HG03575 (cell line): ENCODE data around the gene RPRD1B.
A peak's percentile ranks its signal among the peaks of the same experiment; 100 is the strongest.

ENCODE experiments used
- ATAC-seq: cut with Tn5 transposase; IDR thresholded peaks from one replicate; pipeline ENCODE4 v1.9.1; 2021; ENCODE audit not compliant: unreplicated experiment, insufficient number of reproducible peaks, low FRiP score; ENCODE audit errors: extremely low read depth

The RPRD1B gene, protein sequence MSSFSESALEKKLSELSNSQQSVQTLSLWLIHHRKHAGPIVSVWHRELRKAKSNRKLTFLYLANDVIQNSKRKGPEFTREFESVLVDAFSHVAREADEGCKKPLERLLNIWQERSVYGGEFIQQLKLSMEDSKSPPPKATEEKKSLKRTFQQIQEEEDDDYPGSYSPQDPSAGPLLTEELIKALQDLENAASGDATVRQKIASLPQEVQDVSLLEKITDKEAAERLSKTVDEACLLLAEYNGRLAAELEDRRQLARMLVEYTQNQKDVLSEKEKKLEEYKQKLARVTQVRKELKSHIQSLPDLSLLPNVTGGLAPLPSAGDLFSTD

DNA sequence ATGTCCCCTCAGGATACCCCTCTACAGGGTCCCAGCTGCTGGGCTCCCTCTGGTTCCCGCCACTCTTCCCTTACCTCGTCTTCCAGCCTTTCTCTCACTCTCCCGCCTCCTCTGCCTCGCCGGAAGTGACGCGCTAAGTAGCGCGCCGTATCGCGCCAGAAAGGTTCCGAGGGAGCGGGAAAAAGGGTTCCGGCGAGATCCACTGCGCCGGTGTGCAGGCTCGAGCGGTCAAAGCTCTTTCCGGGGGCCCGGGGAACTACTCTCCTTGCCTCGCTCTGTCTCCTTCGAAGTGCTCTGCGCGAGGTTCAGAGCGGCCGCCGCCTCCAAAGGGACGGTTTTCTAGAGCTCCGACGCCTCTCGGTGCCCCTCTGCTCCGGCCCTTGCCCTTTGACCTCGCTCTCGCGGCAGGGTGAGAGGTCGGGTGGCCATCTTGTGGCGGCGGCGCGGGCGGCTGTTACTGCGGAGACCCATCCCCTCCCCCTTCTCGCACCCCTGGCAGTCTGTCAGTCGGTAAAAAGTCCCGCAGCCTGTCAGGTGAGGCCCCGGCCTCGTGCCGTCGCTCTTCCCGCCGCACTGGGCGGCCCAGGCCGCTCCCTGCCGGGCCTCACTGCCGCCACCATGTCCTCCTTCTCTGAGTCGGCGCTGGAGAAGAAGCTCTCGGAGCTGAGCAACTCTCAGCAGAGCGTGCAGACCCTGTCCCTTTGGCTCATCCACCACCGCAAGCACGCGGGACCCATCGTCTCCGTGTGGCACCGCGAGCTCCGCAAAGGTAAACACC is at the start of gene RPRD1B, which contains the start of gene TTI1:
Gene RPRD1B, plus strand, starts transcription at position 417 of the 778 bp plus-strand sequence. Its CDS starts 202 bp downstream, at position 619.
Gene TTI1, minus strand, starts transcription at position 127 of the 778 bp plus-strand sequence. CDS start 19,640 bp downstream, outside the sequence.
- ATAC-seq = no peak

- ATAC-seq = no peak
Measured at GRCh38 chr20:37984018-37984785, 49.3 kb upstream of the RPRD1B start.

- ATAC-seq = no peak
Measured at GRCh38 chr20:37986044-37986858, 47.3 kb upstream of the RPRD1B start.

DNA sequence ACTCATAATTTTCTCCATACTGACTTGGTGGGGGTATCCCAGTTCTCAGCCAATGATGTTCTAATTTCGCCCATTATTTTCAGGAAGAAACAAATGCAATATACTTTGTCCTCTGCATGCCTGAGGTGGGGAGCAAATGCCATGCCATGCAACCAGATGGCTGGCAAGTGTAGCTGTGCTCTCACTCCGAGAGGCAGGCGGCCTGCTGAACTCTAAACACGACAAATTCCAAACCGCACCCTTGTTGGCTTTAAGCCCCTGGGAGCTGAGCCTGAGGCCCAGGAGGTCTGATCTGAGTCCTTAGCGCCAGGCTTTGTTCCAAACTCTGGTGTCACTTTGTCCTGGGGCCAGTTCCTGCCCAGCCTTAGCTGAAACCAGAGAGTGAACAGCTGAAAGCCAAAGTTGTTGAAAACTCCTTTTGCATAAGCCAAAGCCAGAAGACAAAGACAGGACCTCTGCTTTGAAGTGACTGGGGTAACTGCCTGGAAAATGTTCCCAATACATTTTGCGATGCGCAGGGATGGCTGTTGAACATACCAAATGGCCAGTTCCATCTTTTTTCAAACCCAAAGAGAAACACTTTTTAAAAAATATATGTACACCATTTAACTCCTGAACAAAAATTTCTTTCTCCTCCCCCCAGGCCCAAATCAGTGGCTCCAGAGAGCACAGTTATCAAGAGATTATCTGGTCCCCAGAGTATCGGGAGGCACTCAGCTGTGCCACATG is 46.5 kb upstream of the RPRD1B start:
- no peak for ATAC-seq

- no peak for ATAC-seq
Measured at GRCh38 chr20:37987602-37988290, 45.8 kb upstream of the RPRD1B start.

DNA sequence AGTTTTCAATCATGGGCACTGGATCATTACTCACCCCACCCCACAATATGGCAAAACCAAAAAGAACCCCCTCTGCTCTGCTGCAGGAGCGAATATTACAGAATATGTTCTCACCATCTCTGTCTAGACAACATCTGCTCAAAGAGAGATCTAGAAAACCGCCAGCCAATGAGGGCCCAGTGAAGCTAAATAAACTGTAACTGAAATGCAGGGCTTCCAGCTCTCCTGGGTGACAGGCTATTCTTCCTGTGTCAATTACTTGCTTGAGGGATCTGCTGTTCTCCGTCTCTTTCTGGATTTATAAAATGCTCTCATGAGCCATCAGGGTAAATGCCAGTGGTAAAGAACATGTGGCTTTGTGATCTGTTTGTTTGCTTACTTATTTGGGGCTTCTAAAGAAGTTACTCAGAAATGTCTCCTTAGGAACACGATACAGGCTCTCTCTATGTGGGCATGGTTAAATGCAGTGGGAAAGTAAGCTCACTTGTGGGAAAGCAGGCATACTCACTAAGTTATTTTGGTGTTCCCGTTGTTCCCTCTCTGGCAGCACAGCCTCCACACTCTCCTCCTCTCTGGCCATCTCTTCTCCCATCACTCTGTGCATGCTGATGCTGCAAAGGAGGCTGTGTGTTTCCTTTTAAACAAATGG is 45.1 kb upstream of the RPRD1B start:
- no peak for ATAC-seq

- no peak for ATAC-seq
Measured at GRCh38 chr20:37989601-37990295, 43.8 kb upstream of the RPRD1B start.

- ATAC-seq = peak; percentile 67
Measured at GRCh38 chr20:37990571-37991151, 42.9 kb upstream of the RPRD1B start.

GRCh38 chr20:37991157-37991866 is 42.2 kb upstream of the RPRD1B start:
- no peak for ATAC-seq

DNA sequence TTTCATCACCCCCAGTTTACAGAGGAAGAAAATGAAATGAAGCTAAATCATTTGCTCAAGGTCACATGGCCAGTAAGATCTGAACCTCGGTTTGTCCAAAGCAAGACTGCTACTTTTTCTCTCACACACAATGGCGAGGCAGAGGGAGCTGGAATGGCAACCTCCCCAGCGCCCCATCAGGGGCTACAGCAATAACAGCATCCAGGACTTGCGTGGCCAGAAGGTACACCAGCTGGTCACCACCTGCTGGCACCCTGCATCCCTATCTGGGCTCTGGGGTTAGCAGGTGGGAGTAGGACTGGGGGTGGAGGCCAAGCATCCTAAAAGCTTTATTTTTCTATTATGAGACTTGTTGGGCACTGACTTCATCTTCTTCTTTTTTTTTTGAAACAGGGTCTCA is 41.6 kb upstream of the RPRD1B start:
- ATAC-seq = no peak

- no peak for ATAC-seq
Measured at GRCh38 chr20:37992802-37993409, 40.6 kb upstream of the RPRD1B start.

- no peak for ATAC-seq
Measured at GRCh38 chr20:37994512-37994911, 39.0 kb upstream of the RPRD1B start.

DNA sequence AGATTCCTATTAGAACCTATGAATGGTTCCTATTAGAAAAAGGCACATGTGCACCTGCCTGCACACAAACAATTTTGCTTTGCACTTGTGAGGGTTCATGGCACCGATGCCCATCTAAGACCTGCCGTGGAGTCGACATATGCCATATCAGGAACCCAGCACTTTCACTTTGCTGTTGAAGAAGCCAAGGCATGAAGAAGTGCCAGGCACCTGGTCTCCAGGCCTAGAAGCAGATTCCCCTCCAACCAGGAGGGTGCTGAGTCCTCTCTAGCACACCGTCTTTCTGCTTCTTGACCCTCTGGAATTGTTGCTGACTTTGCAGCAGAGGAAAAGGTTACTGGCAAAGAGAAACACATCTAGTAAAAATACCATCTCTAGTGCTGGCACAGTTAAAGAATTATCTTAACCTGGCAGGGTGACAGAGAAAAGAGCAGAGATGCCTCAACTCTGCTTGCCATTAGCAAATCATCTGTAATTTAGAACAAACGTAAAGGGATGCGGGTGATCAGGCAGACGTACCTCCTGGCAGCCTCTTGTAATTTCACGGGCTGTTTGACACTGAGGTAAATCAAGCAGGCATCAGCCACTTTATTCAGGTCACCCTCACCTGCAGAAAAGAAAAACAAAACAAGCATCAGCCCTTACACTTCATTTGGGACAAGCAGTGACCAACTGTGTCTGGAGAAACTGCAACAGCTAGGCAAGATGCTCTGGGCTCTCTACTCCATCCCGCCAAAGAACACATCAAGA is 37.5 kb upstream of the RPRD1B start:
- ATAC-seq = no peak

GRCh38 chr20:37997516-37997915 is 36.0 kb upstream of the RPRD1B start:
- no peak for ATAC-seq
